SK-N-MC (cell line): Measurements from ENCODE around the gene PCID2.

Source experiments
- EZH2 ChIP-seq: fragments of 200-600 bp; sonication (generic); IDR thresholded peaks from one replicate; pipeline ENCODE4 v1.6.1; 2017; ENCODE audit warnings: antibody characterized with exemption
- POLR2AphosphoS5 ChIP-seq: IDR thresholded peaks from 2 replicates; pipeline ENCODE4 v1.6.1; 2012; ENCODE audit warnings: mild to moderate bottlenecking, low read depth, low read length, borderline replicate concordance

GRCh38 chr13:113183450-113184129 is 24.9 kb downstream of the PCID2 start:
- no peak for TF ChIP-seq EZH2
- TF ChIP-seq POLR2AphosphoS5, result no peak
